ENCODE data around the gene BAIAP2.

The BAIAP2 gene

GRCh38 chr17:81037798-81038733 lies 3.1 kb downstream of the BAIAP2 start:
- no peak for DNase-seq

GRCh38 chr17:81039096-81039495 lies 4.1 kb downstream of the BAIAP2 start:
- no peak for DNase-seq

GRCh38 chr17:81039854-81040758 lies 5.2 kb downstream of the BAIAP2 start:
- no peak for DNase-seq

- DNase-seq, result no peak
Measured at GRCh38 chr17:81040791-81041337, 5.9 kb downstream of the BAIAP2 start.

- DNase-seq, result no peak
Measured at GRCh38 chr17:81042606-81043005, 7.7 kb downstream of the BAIAP2 start.

GRCh38 chr17:81043319-81043724 lies 8.4 kb downstream of the BAIAP2 start:
- DNase-seq, result no peak

- DNase-seq, result no peak
Measured at GRCh38 chr17:81043725-81044427, 8.9 kb downstream of the BAIAP2 start.

GRCh38 chr17:81044428-81044763 lies 9.4 kb downstream of the BAIAP2 start:
- DNase-seq, result no peak

- peak; percentile 53 for DNase-seq
Measured at GRCh38 chr17:81044764-81045589, 10.0 kb downstream of the BAIAP2 start.

- no peak for DNase-seq
Measured at GRCh38 chr17:81045590-81046095, 10.7 kb downstream of the BAIAP2 start.

- DNase-seq, result no peak
Measured at GRCh38 chr17:81046132-81046769, 11.3 kb downstream of the BAIAP2 start.

GRCh38 chr17:81046770-81047359 lies 11.9 kb downstream of the BAIAP2 start:
- no peak for DNase-seq

- no peak for DNase-seq
Measured at GRCh38 chr17:81048827-81049371, 13.9 kb downstream of the BAIAP2 start.

GRCh38 chr17:81049372-81049911 lies 14.5 kb downstream of the BAIAP2 start:
- no peak for DNase-seq

GRCh38 chr17:81049973-81050551 lies 15.1 kb downstream of the BAIAP2 start:
- no peak for DNase-seq

- no peak for DNase-seq
Measured at GRCh38 chr17:81050645-81051625, 16.0 kb downstream of the BAIAP2 start.

GRCh38 chr17:81052199-81052997 lies 17.4 kb downstream of the BAIAP2 start:
- no peak for DNase-seq
